Ishikawa (cell line): ENCODE results near the gene PLIN3.

Experiments used
- CEBPB ChIP-seq: IDR thresholded peaks from 2 replicates; pipeline ENCODE4 v1.6.1; 2012
- CREB1 ChIP-seq: IDR thresholded peaks from 2 replicates; pipeline ENCODE4 v1.6.1; 2012; ENCODE audit warnings: low read depth
- EGR1 ChIP-seq: IDR thresholded peaks from 2 replicates; pipeline ENCODE4 v1.6.1; 2012
- FOXM1 ChIP-seq: IDR thresholded peaks from 2 replicates; pipeline ENCODE4 v1.6.1; 2012; ENCODE audit warnings: low read depth, borderline replicate concordance
- NFIC ChIP-seq: IDR thresholded peaks from 2 replicates; pipeline ENCODE4 v1.6.1; 2012
- RAD21 ChIP-seq: IDR thresholded peaks from 2 replicates; pipeline ENCODE4 v1.6.1; 2012; ENCODE audit warnings: low read depth
- REST ChIP-seq: IDR thresholded peaks from 2 replicates; pipeline ENCODE4 v1.6.1; 2012; ENCODE audit warnings: low read depth, mild to moderate bottlenecking
- TAF1 ChIP-seq: IDR thresholded peaks from 2 replicates; pipeline ENCODE4 v1.6.1; 2012; ENCODE audit warnings: low read depth, mild to moderate bottlenecking
- TCF12 ChIP-seq: IDR thresholded peaks from 2 replicates; pipeline ENCODE4 v1.6.1; 2012; ENCODE audit warnings: low read depth
- TEAD4 ChIP-seq: IDR thresholded peaks from 2 replicates; pipeline ENCODE4 v1.6.1; 2012
- USF1 ChIP-seq: IDR thresholded peaks from 2 replicates; pipeline ENCODE4 v1.6.1; 2012
- YY1 ChIP-seq: IDR thresholded peaks from 2 replicates; pipeline ENCODE4 v1.6.1; 2012; ENCODE audit warnings: low read depth
- TF ChIP-seq, protein P1 (sequence below): IDR thresholded peaks from 2 replicates; pipeline ENCODE4 v1.6.1; 2012

Gene PLIN3

DNA sequence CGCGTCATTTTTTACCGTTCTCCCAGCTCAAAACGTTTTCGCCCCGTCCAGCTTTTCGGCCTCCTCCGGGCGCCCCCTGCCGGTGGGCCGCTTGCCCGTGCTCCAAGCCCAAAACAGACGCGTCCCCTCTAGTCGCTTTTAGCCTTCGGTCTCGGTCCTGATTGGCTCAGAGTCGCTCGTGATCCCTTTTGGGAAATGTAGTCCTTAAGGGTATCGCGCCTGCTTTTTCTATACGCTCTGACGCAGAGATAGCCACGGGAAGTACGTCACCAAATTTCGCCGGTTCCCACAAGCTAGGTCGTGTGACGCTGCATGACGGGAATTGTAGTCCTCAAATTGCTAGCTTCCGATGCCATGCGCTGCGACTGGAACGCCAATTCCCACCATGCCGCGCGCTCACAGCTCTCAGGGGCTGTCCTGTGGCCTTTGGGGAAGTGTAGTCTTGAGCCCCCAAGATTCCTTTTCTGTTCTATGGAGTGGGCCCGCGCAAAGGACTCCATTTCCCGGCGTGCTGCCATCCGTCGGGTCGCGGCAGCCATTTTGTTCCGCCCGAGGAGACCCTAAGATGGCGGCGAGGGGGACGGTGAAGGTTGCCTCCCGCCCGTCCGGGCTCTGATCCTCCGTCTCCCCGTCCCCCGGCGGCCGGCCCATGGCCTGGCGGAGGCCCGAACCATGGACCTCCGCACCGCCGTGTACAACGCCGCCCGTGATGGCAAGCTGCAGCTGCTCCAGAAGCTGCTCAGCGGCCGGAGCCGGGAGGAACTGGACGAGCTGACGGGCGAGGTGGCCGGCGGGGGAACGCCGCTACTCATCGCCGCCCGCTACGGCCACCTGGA, 76.1 kb downstream of the PLIN3 start, which contains the start of gene FEM1A:
Gene FEM1A, plus strand, starts transcription at position 552 of the 836 bp plus-strand sequence. Its CDS starts 121 bp downstream, at position 673.
- no peak for TF ChIP-seq REST
- TF ChIP-seq TEAD4 = peak; percentile 94
- no peak for TF ChIP-seq FOXM1
- TF ChIP-seq, protein P1, sequence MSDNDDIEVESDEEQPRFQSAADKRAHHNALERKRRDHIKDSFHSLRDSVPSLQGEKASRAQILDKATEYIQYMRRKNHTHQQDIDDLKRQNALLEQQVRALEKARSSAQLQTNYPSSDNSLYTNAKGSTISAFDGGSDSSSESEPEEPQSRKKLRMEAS = peak; percentile 41; the same call in 1 of the 2 replicates
- no peak for TF ChIP-seq CEBPB
- peak; percentile 77 for TF ChIP-seq USF1
- TF ChIP-seq NFIC = no peak
- peak; percentile 99 for TF ChIP-seq YY1
- peak; percentile 97 for TF ChIP-seq CREB1
- peak; percentile 66 for TF ChIP-seq TCF12
- peak; percentile 87 for TF ChIP-seq RAD21
- TF ChIP-seq TAF1 = peak; percentile 97
- peak; percentile 92 for TF ChIP-seq EGR1
